ENCODE results near the gene TFDP2. TPM values are rescaled to one million over a fixed set of nuclear protein-coding genes. Genes with fewer than 3 reads are reported as not detected.

The TFDP2 gene
- total and polyA plus RNA-seq, 9 of the 15 experiments (the other 6 are each of a cell fraction or from before 2014, with no cell fraction given), result 95.6 to 179 (median 126) TPM

- TF ChIP-seq ZBTB40 (IDR thresholded peaks at IDR 0.05), result no peak
- no peak for TF ChIP-seq ZBTB40 (CRISPR knock-in tag; IDR thresholded peaks at IDR 0.05)
- no peak for TF ChIP-seq FOXK2 (conservative IDR thresholded peaks at IDR 0.05 in 1 of 2, IDR thresholded peaks at IDR 0.05 in 1 of 2; ENCODE audit: low read depth in 2 of 2)
- TF ChIP-seq SLC30A9 (CRISPR knock-in tag; IDR thresholded peaks at IDR 0.05), result no peak
- TF ChIP-seq DLX4 (CRISPR knock-in tag; IDR thresholded peaks at IDR 0.05), result no peak
- no peak for TF ChIP-seq CUX1 (CRISPR knock-in tag; IDR thresholded peaks at IDR 0.05)
- TF ChIP-seq MIER1 (IDR thresholded peaks at IDR 0.05; ENCODE audit: low read depth), result no peak
- no peak for TF ChIP-seq RB1 (IDR thresholded peaks at IDR 0.05; ENCODE audit: low read depth)
Observed at GRCh38 chr3:141949972-141950371, 199.4 kb downstream of the TFDP2 start (continued).

Data from K562 (cell line).